PFSK-1 (cell line): Measurements from ENCODE around the gene ALG8.

Experiments
- FOXP2 ChIP-seq: optimal IDR thresholded peaks from 2 replicates; pipeline ENCODE3; 2011; ENCODE audit warnings: borderline replicate concordance, control low read depth, inconsistent platforms; ENCODE audit not compliant: insufficient read depth; ENCODE audit errors: extremely low read length, extremely low read depth
- POLR2AphosphoS5 ChIP-seq: IDR thresholded peaks from 2 replicates; pipeline ENCODE4 v1.6.1; 2012; ENCODE audit warnings: low read depth, mild to moderate bottlenecking, control low read depth, low read length, moderate library complexity
- TAF1 ChIP-seq: IDR thresholded peaks from 2 replicates; pipeline ENCODE4 v1.6.1; 2012; ENCODE audit warnings: low read length, control low read depth, borderline replicate concordance; ENCODE audit not compliant: insufficient read depth
- TF ChIP-seq, protein P1 (sequence below), 2 experiments: IDR thresholded peaks; 2 replicates each; pipeline versions ENCODE4 v1.6.1 to v1.8.0; 2011 to 2012; ENCODE audit warnings: low read depth in 2 of 2, low read length in 2 of 2, control low read depth in 1 of 2, inconsistent platforms in 1 of 2, mild to moderate bottlenecking in 1 of 2, moderate library complexity in 1 of 2; ENCODE audit not compliant: insufficient read depth in 1 of 2

DNA sequence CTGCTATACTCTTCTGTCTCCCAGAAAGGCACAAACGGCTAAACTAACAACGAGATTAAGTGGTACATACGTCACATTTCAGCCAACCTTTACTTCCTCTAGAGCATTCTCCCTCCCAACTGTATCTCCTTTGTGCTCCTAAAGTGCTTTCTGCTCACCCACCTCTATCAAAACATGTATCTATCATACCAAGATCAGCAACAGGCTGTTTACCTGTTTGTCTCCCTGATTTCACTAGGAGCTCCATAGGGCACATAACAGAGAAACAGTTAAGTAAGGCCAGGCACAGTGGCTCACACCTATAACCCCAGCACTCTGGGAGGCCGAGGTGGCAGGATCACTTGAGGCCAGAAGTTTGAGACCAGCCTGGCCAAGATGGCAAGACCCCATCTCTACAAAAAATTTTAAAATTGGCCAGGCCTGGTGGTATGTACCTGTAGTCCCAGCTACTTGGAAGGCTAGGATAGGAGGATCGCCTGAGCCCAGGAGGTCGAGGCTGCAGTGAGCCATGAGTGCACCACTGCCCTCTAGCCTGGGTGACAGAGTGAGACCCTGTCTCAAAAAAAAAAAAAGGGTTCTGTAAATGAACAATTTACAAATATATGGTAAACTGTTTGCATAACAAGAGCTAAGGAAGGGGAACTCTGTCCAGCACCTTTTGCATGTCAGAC, 62.6 kb downstream of the ALG8 start:
- TF ChIP-seq, protein P1, sequence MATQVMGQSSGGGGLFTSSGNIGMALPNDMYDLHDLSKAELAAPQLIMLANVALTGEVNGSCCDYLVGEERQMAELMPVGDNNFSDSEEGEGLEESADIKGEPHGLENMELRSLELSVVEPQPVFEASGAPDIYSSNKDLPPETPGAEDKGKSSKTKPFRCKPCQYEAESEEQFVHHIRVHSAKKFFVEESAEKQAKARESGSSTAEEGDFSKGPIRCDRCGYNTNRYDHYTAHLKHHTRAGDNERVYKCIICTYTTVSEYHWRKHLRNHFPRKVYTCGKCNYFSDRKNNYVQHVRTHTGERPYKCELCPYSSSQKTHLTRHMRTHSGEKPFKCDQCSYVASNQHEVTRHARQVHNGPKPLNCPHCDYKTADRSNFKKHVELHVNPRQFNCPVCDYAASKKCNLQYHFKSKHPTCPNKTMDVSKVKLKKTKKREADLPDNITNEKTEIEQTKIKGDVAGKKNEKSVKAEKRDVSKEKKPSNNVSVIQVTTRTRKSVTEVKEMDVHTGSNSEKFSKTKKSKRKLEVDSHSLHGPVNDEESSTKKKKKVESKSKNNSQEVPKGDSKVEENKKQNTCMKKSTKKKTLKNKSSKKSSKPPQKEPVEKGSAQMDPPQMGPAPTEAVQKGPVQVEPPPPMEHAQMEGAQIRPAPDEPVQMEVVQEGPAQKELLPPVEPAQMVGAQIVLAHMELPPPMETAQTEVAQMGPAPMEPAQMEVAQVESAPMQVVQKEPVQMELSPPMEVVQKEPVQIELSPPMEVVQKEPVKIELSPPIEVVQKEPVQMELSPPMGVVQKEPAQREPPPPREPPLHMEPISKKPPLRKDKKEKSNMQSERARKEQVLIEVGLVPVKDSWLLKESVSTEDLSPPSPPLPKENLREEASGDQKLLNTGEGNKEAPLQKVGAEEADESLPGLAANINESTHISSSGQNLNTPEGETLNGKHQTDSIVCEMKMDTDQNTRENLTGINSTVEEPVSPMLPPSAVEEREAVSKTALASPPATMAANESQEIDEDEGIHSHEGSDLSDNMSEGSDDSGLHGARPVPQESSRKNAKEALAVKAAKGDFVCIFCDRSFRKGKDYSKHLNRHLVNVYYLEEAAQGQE (IDR thresholded peaks at IDR 0.05; ENCODE audit: insufficient read depth in 1 of 2, low read depth in 2 of 2, low read length in 2 of 2), result no peak
- no peak for TF ChIP-seq POLR2AphosphoS5
- TF ChIP-seq TAF1, result no peak
- TF ChIP-seq FOXP2, result no peak
